H1 (cell line): Measurements from ENCODE around the gene KRT78. TPM values are rescaled to one million over a fixed set of nuclear protein-coding genes. Genes with fewer than 3 reads are reported as not detected.
"Not testable (repeated sequence)": the region's sequence is repeated elsewhere in the genome, so short reads cannot be mapped to it uniquely, and the experiment has no call there.

Experiments
- CTCF ChIA-PET: fragments of 300-600 bp; sonication (Branson Sonifier 250); formaldehyde crosslinking; loops from one replicate; lab custom pipeline; 2021; ENCODE audit not compliant: partially characterized antibody; lab: Charles Lee
- POLR2A ChIA-PET: fragments of 300-600 bp; sonication (Branson Sonifier 250); formaldehyde crosslinking; loops from one replicate; lab custom pipeline; 2021; ENCODE audit warnings: inconsistent platforms; ENCODE audit not compliant: partially characterized antibody; lab: Charles Lee
- DNase-seq, 2 experiments: peaks; one replicate each; pipeline versions ENCODE4 v3.0.0 to v3.0.0-alpha.2; 2010 to 2022; ENCODE audit warnings: low spot score in 2 of 2, low read depth in 1 of 2, mixed read lengths in 1 of 2
- FAIRE-seq: peaks from 2 replicates; lab custom pipeline; 2011; peaks lifted over from hg19 to GRCh38; lab: Jason Lieb, UNC
- H2AFZ ChIP-seq: 2 replicates; pipeline ENCODE4 v1.8.1; 2012; ENCODE audit warnings: low read length, inconsistent platforms
- H2AK5ac ChIP-seq: 2 replicates; pipeline ENCODE4 v1.6.1; 2013; ENCODE audit warnings: low read depth, low read length
- H2BK120ac ChIP-seq: replicated peaks from 2 replicates; pipeline ENCODE3; 2013; ENCODE audit warnings: low read depth, low read length, inconsistent platforms
- H2BK12ac ChIP-seq: 2 replicates; pipeline ENCODE4 v1.6.1; 2013; ENCODE audit warnings: low read depth, low read length
- H2BK15ac ChIP-seq: 2 replicates; pipeline ENCODE4 v1.6.1; 2013; ENCODE audit warnings: low read length
- H2BK20ac ChIP-seq: 2 replicates; pipeline ENCODE4 v1.6.1; 2013; ENCODE audit warnings: low read length
- H2BK5ac ChIP-seq: 2 replicates; pipeline ENCODE4 v1.6.1; 2013; ENCODE audit warnings: low read depth, low read length
- H3K14ac ChIP-seq: 2 replicates; pipeline ENCODE4 v1.6.1; 2013; ENCODE audit warnings: inconsistent platforms; ENCODE audit not compliant: insufficient read length
- H3K18ac ChIP-seq: 2 replicates; pipeline ENCODE4 v1.6.1; 2013; ENCODE audit warnings: low read length; ENCODE audit errors: extremely low read depth
- H3K23ac ChIP-seq: 2 replicates; pipeline ENCODE4 v1.6.1; 2013; ENCODE audit warnings: inconsistent platforms; ENCODE audit not compliant: insufficient read length
- H3K23me2 ChIP-seq: 2 replicates; pipeline ENCODE4 v1.6.1; 2013; ENCODE audit warnings: low read depth, low read length
- H3K27ac ChIP-seq: 2 replicates; pipeline ENCODE4 v1.6.1; 2011; ENCODE audit warnings: low read depth, low read length, inconsistent platforms
- H3K27me3 ChIP-seq, 4 experiments: replicated peaks in 1 of 4; 1 replicate in 1 of 4; 2 replicates in 3 of 4; pipeline versions ENCODE4 v1.6.1 to v1.8.1; 2011 to 2013; ENCODE audit warnings: low read length in 3 of 4, mild to moderate bottlenecking in 3 of 4, inconsistent platforms in 2 of 4, mixed read lengths in 2 of 4, moderate library complexity in 1 of 4; ENCODE audit not compliant: control insufficient read depth in 3 of 4, insufficient read depth in 3 of 4; ENCODE audit errors: extremely low read depth in 1 of 4
- H3K36me3 ChIP-seq, 4 experiments: 2 replicates each; pipeline versions ENCODE4 v1.6.1 to v1.8.1; 2011 to 2013; ENCODE audit warnings: mild to moderate bottlenecking in 4 of 4, low read length in 3 of 4, moderate library complexity in 2 of 4, control low read depth in 1 of 4, inconsistent platforms in 1 of 4; ENCODE audit not compliant: insufficient read depth in 4 of 4, control insufficient read depth in 2 of 4
- H3K4ac ChIP-seq: replicated peaks from 2 replicates; pipeline ENCODE3; 2013; ENCODE audit warnings: low read length, low read depth, mixed read lengths, inconsistent platforms; ENCODE audit not compliant: insufficient read length
- H3K4me1 ChIP-seq, 4 experiments: replicated peaks in 1 of 4; 1 replicate in 1 of 4; 2 replicates in 3 of 4; pipeline versions ENCODE4 v1.6.1 to v1.8.1; 2011 to 2013; ENCODE audit warnings: low read length in 3 of 4, inconsistent platforms in 2 of 4, mixed read lengths in 1 of 4; ENCODE audit not compliant: insufficient read depth in 4 of 4, control insufficient read depth in 3 of 4
- H3K4me2 ChIP-seq, 2 experiments: 2 replicates each; pipeline versions ENCODE4 v1.6.1 to v1.8.1; 2011 to 2013; ENCODE audit warnings: low read depth in 2 of 2, low read length in 2 of 2, control low read depth in 1 of 2, inconsistent platforms in 1 of 2, mild to moderate bottlenecking in 1 of 2; ENCODE audit not compliant: insufficient read depth in 1 of 2
- H3K4me3 ChIP-seq, 4 experiments: fragments of 200-600, 300-600 bp in 1 of 4; sonication (generic), shearing (Covaris generic), sonication (Bioruptor Twin) in 1 of 4; 2 replicates each; pipeline versions ENCODE4 v1.5.1 to v1.8.1; 2011 to 2016; ENCODE audit warnings: low read length in 4 of 4, low read depth in 3 of 4, control low read depth in 2 of 4, inconsistent platforms in 2 of 4, mild to moderate bottlenecking in 2 of 4, mixed read lengths in 1 of 4, moderate library complexity in 1 of 4; ENCODE audit not compliant: insufficient read depth in 2 of 4; ENCODE audit errors: extremely low read depth in 1 of 4
- H3K56ac ChIP-seq: replicated peaks from 2 replicates; pipeline ENCODE3; 2013; ENCODE audit warnings: low read depth, mild to moderate bottlenecking, mixed read lengths, low read length, inconsistent platforms; ENCODE audit not compliant: insufficient read length
- H3K79me1 ChIP-seq: 2 replicates; pipeline ENCODE4 v1.6.1; 2013; ENCODE audit warnings: low read depth, low read length, control low read depth
- H3K79me2 ChIP-seq, 2 experiments: 2 replicates each; pipeline versions ENCODE4 v1.6.1 to v1.8.1; 2012 to 2013; ENCODE audit warnings: low read length in 2 of 2, mild to moderate bottlenecking in 2 of 2, inconsistent platforms in 1 of 2; ENCODE audit not compliant: insufficient read depth in 2 of 2, control insufficient read depth in 1 of 2
- H3K9ac ChIP-seq, 4 experiments: replicated peaks in 1 of 4; 1 replicate in 1 of 4; 2 replicates in 3 of 4; pipeline versions ENCODE4 v1.6.1 to v1.8.1; 2011 to 2013; ENCODE audit warnings: low read depth in 3 of 4, low read length in 3 of 4, control low read depth in 2 of 4, mild to moderate bottlenecking in 2 of 4, moderate library complexity in 2 of 4, inconsistent platforms in 1 of 4; ENCODE audit errors: extremely low read depth in 1 of 4
- H3K9me3 ChIP-seq, 2 experiments: 2 replicates each; pipeline versions ENCODE4 v1.6.1 to v1.8.1; 2012 to 2013; ENCODE audit warnings: mild to moderate bottlenecking in 2 of 2, moderate library complexity in 2 of 2, control low read depth in 1 of 2, inconsistent platforms in 1 of 2, low read depth in 1 of 2, low read length in 1 of 2, mixed read lengths in 1 of 2; ENCODE audit not compliant: insufficient read depth in 2 of 2
- H4K20me1 ChIP-seq, 2 experiments: replicated peaks in 1 of 2; 2 replicates each; pipeline versions ENCODE3 to v1.8.1; 2011 to 2013; ENCODE audit warnings: inconsistent platforms in 2 of 2, low read length in 2 of 2, mild to moderate bottlenecking in 1 of 2; ENCODE audit not compliant: insufficient read depth in 2 of 2, control insufficient read depth in 1 of 2
- H4K5ac ChIP-seq: 2 replicates; pipeline ENCODE4 v1.6.1; 2013; ENCODE audit warnings: low read length, low read depth, mixed read lengths, inconsistent platforms; ENCODE audit not compliant: insufficient read length
- H4K8ac ChIP-seq: 2 replicates; pipeline ENCODE4 v1.8.0; 2013; ENCODE audit warnings: mild to moderate bottlenecking, moderate library complexity, low read length, inconsistent platforms; ENCODE audit not compliant: insufficient read depth; ENCODE audit errors: extremely low read depth
- H4K91ac ChIP-seq: replicated peaks from 2 replicates; pipeline ENCODE3; 2013; ENCODE audit warnings: low read length, mixed read lengths, inconsistent platforms; ENCODE audit not compliant: insufficient read length
- WGBS, 2 experiments: shearing (Covaris generic) in 1 of 2; methylation state at CpG; one replicate each; pipeline versions ENCODE4 v1.1.6 to v1.1.7; 2013 to 2015; ENCODE audit warnings: low lambda C conversion rate in 2 of 2, mixed read lengths in 2 of 2, inconsistent platforms in 1 of 2, low coverage in 1 of 2, missing lambda C conversion rate in 1 of 2; ENCODE audit not compliant: insufficient replicate concordance in 2 of 2, insufficient coverage in 1 of 2, insufficient read length in 1 of 2; ENCODE audit errors: extremely low coverage in 1 of 2, missing lambda C conversion rate in 1 of 2; 5-methylcytosine and 5-hydroxymethylcytosine counted together
- polyA plus RNA-seq, 7 experiments: library from polyadenylated mRNA; depleted of rRNA in 3 of 7; stranded (reverse) in 5 of 7; unstranded in 2 of 7; fragments of >200 nt in 5 of 7; fragments of 200-250 nt in 2 of 7; gene quantifications; 1 replicate in 5 of 7; 2 replicates in 1 of 7; 4 replicates in 1 of 7; pipeline versions ENCODE4 v1.2.1 to v1.2.3, GENCODE V29; 2011 to 2013; ENCODE audit warnings: missing spikeins in 2 of 7, mixed read lengths in 2 of 7
- total RNA-seq: library from RNA; stranded (reverse); fragmentation: NEBNext Ultra II Directional; extraction: Animal tissue kit (Norgen Biotek cat#: 25700); gene quantifications from 2 replicates; pipeline ENCODE4 v1.2.1, GENCODE V29; 2021

KRT78 gene
- total and polyA plus RNA-seq, 2 of the 8 experiments (the other 6 are each of a cell fraction or from before 2014, with no cell fraction given): not detected

- H2AK5ac ChIP-seq, H3K23me2 ChIP-seq, H3K4me2 ChIP-seq, H4K8ac ChIP-seq, H2BK120ac ChIP-seq, H4K20me1 ChIP-seq, H3K56ac ChIP-seq, H2BK5ac ChIP-seq, H4K91ac ChIP-seq, DNase-seq, H3K27ac ChIP-seq, H3K79me2 ChIP-seq, H3K9me3 ChIP-seq, H3K18ac ChIP-seq, H3K27me3 ChIP-seq, POLR2A ChIA-PET, H3K23ac ChIP-seq, H3K36me3 ChIP-seq, H2AFZ ChIP-seq, H3K79me1 ChIP-seq, H3K4ac ChIP-seq, H2BK20ac ChIP-seq, H3K14ac ChIP-seq, H3K4me1 ChIP-seq, H3K9ac ChIP-seq, H4K5ac ChIP-seq, H2BK12ac ChIP-seq, FAIRE-seq, H3K4me3 ChIP-seq, H2BK15ac ChIP-seq: not testable (repeated sequence)
- WGBS, 2 experiments: 92% methylated on average over 2 of the region's 2 CpGs; no CpG with 5 or more reads in 1 of the 2 experiments
- CTCF ChIA-PET: interaction anchor here (0.9 to 1.3 kb wide), 2 partner anchors 10 to 12 kb away, joined by 3 to 5 read pairs; no protein-coding TSS in a partner anchor
Measured at GRCh38 chr12:52856077-52856476, 7.3 kb upstream of the KRT78 start.
